H7 (cell line): ENCODE data around the gene MAML2. TPM values are rescaled to one million over a fixed set of nuclear protein-coding genes. Genes with fewer than 3 reads are reported as not detected.

Experiments used
- DNase-seq: peaks from one replicate; pipeline ENCODE4 v3.0.0; 2012
- H3K27me3 ChIP-seq: 2 replicates; pipeline ENCODE4 v1.6.0; 2011; ENCODE audit warnings: mild to moderate bottlenecking, low read length; ENCODE audit not compliant: control insufficient read depth, insufficient read depth
- H3K36me3 ChIP-seq: replicated peaks from 2 replicates; pipeline ENCODE4 v1.5.1; 2011; ENCODE audit warnings: low read length; ENCODE audit not compliant: control insufficient read depth, insufficient read depth
- H3K4me3 ChIP-seq: 2 replicates; pipeline ENCODE4 v1.5.1; 2011; ENCODE audit warnings: low read depth, mild to moderate bottlenecking, control low read depth, low read length, moderate library complexity; ENCODE audit not compliant: insufficient read depth
- total RNA-seq: library from RNA; depleted of rRNA; stranded (reverse); fragments of >200 nt; shearing (Covaris generic); gene quantifications from 2 replicates; pipeline ENCODE4 v1.2.3, GENCODE V29; 2014

Gene MAML2
- total RNA-seq, 1 experiment from 2014 or later, result 3.6 TPM

DNA sequence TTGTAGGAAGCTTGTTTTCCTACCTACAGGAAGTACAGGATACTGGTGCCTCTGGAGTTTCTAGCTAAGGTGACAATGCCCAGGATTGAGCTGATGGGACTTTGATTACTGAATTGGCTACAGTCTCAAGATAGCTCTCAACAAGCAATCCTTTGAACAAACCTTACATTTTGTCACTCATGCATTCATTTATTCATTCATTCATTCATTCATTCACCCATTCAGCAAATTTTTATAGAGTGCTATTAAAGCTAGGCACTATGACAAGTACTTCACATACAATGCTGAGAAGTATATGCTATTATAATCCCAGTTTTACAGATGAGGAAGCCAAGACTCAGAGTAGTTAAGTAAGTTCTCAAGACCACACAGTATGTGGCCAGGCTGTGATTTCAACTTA is 316.0 kb downstream of the MAML2 start:
- no peak for DNase-seq
- Histone ChIP-seq H3K27me3 (no peaks in the 10 kb centered on the region), H3K4me3 (no peak overlapping the region), H3K36me3 (no peaks in the 10 kb centered on the region)

DNA sequence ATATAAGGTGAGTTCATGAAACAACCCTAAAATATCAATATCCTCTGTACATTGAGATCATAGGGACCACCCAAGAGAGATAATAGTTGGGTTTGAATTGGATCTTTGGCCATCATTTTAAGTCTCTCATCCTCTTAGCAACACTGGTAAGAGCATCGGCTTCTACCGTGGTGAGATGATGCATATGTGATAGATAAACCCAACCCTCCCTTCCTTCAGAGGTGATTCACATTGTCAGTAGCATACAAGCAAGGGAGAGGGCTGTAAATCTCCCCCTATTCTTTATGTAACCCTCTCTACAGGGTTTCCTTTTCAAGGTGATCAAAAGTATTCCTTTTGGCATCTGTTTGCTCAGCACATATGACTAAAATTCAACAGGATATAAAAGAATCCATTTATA is 316.7 kb downstream of the MAML2 start:
- Histone ChIP-seq H3K36me3 (no peaks in the 10 kb centered on the region), H3K27me3 (no peaks in the 10 kb centered on the region), H3K4me3 (no peak overlapping the region)
- no peak for DNase-seq

DNA sequence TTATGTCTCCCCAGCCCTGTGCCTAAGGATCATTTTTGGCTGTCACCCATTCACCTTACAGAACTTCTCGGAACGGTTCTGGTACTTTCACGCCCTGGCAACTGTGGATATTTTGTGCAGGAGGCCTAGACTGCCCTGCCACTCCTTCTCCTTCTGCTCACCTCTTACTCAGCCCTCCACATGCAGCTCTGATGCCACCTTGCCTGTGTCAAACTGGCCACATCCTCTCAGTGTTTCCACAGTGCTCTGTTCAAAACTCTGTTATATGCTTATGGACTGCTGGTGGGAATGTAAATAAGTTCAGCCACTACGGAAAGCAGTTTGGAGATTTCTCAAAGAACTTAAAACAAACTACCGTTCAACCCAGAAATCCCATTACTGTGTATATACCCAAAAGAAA is 318.3 kb downstream of the MAML2 start:
- H3K27me3 ChIP-seq, result no peaks in the 10 kb centered on the region
- no peak for DNase-seq
- no peak overlapping the region for H3K4me3 ChIP-seq
- no peaks in the 10 kb centered on the region for H3K36me3 ChIP-seq

DNA sequence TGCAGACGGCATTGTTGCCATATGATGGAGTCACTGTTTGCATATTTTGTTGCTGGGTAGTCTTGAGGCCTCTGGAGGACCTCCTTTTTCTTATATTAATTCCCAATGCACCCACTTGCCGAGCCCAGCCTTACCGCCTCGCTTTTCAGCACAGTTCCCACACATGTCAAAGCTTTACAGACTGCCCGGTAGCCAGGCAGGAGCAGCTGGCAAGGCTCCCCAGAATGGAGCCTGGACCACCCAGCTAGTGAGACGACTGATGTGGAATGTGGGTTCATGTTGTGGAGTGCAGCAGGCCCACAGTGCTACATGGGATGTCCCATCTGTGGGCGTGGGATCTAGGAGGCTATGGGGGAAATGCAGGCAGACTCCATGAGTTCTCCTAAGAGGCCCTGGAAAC is 319.7 kb downstream of the MAML2 start:
- Histone ChIP-seq H3K27me3 (no peaks in the 10 kb centered on the region), H3K36me3 (no peaks in the 10 kb centered on the region)
- DNase-seq, result no peak

DNA sequence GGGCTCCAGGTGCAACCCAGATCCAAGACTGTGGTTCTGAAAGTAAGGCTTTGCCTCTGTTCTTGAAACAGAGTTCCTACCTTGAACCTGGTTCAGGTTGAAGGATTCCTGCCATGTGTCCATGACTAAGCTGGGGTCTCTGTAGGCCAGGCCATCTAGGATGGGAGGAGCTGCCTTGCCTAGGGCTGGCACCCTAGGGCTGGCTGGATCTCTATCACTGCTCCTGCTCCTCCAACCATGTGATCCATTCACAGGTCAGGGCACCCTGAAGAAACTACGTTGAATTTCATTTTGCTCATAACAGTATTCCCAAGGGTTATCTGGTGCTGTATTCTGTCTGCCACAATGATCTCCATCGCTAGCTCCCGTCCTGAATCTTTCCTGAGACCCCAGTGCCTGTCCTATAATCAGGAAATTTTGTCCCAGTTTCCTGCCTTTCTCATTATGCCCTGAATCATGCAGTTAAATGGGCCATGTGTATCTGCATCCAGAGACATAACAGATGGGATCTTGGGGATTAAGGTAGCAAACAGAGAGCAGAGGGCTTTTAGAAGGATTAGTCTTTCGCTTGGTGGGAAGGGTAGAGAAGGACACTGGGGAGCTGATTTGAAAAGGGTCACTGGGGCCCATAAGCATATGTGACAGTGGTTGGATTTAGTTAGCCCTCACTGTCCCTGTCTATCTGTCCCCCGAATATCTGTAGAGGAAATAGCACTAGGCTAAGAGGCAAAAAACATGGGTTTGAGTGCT is 320.9 kb downstream of the MAML2 start:
- Histone ChIP-seq H3K36me3 (no peaks in the 10 kb centered on the region), H3K27me3 (no peaks in the 10 kb centered on the region), H3K4me3 (no peak overlapping the region)
- no peak for DNase-seq

More for the DNA sequence above, 319.7 kb downstream of the MAML2 start:
- no peak overlapping the region for H3K4me3 ChIP-seq

DNA sequence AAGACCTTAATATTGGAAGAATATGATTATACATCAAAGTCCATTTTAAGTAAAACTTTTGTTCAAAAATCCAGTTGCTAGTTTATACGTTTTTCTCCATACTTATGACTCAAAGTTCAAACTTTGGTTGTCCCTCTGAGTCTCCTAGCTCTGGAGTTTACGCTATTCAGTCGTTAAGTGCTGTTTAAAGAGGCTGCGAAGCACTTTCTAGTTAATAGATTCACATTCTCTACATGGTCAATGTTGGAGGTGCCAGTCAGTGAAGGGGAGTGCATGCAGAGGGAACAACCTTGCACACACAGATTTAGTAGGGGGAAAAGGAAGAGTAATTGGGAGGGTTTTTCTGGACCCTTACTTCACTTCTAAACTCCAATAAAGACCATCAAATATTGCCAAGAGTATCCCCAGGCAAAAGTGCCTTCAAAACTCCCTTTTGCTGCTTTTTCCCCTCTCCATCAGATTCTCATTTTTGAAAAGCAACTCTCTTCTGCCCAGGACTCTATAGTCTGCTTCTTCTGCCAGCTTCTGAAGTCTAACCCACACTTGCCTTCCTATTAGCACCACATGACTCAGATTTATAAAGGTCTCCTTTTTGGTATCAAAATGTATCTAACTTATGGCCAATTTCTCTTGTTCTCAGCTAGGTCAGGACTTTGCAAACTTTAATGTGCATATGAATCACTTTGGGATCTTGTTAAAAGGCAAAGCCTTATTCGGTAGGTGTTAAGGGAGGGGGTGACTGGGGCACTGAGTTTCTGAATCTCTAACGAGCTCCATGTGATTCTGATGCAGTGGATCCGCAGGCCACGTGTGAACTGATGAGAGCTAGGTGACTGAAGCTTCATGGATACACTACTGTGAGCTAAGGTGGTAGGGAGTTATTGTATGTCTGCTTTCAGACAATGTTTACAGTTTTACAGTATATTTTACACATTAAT is 322.9 kb downstream of the MAML2 start:
- Histone ChIP-seq H3K4me3 (no peak overlapping the region), H3K36me3 (no peaks in the 10 kb centered on the region), H3K27me3 (no peaks in the 10 kb centered on the region)
- DNase-seq, result no peak

DNA sequence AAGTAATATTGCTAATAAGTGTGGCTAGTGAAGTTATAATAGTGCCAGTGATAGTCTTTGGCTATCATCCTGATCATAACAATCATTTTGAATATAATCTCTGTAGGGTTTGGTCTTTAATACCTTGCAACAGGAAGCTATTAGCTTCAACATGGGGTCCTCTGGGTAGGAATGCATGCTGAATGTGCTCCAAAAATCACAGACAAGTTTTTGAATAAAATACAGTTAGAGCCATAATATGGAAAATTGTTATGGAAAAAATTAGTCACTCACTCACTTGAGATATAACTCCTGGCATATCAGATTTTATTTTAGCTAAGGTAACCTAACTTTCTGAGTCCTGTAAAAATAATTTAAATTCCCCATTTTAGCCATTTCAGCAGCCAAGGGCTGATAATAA is 323.7 kb downstream of the MAML2 start:
- no peak for DNase-seq
- Histone ChIP-seq H3K27me3 (no peaks in the 10 kb centered on the region), H3K4me3 (no peak overlapping the region), H3K36me3 (no peaks in the 10 kb centered on the region)

DNA sequence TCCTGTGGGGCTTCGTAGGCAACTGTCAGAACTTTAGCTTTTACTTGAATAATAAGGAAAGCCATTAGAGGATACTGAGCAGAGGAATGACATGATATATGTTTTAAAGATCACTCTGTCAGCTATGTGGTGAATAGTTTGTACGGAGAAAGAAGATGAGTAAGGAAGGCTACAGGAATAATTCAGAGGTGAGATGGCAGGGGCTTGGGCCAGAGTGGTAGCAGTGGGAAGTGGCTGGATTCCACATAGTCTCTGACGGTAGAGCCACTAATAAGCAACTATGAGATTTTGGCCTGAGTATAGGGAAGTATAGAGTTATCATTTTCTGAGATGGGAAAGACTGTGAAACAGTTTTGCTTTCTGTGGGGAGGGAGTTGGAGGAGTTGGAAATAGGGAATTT is 325.1 kb downstream of the MAML2 start:
- no peaks in the 10 kb centered on the region for H3K27me3 ChIP-seq
- H3K36me3 ChIP-seq, result no peaks in the 10 kb centered on the region
- DNase-seq, result no peak
- no peak overlapping the region for H3K4me3 ChIP-seq

DNA sequence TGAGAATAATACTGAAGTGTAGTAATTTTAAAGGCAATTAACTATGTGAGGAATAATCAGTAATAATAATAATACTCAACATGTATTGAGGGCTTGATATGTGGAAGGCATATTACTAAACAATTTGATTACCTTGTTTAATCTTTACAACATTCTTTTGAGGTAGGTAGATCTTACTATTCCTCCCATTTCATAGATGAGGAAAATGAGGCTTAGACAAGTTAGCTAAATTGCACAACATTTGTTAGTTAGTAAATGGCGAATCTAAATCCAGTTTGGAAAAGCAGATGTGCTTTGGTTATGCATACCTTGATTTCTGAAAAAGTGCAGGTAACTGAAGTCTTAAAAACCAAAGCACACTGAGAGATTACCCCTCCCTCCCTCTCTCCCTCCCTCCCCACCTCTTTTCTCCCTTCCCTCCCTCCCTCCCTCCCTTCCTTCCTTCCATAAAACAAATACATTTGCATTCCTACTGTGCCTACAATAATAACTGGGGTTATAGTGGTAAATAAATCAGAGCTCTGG is 326.0 kb downstream of the MAML2 start:
- Histone ChIP-seq H3K36me3 (no peaks in the 10 kb centered on the region), H3K4me3 (no peak overlapping the region), H3K27me3 (no peaks in the 10 kb centered on the region)
- no peak for DNase-seq

DNA sequence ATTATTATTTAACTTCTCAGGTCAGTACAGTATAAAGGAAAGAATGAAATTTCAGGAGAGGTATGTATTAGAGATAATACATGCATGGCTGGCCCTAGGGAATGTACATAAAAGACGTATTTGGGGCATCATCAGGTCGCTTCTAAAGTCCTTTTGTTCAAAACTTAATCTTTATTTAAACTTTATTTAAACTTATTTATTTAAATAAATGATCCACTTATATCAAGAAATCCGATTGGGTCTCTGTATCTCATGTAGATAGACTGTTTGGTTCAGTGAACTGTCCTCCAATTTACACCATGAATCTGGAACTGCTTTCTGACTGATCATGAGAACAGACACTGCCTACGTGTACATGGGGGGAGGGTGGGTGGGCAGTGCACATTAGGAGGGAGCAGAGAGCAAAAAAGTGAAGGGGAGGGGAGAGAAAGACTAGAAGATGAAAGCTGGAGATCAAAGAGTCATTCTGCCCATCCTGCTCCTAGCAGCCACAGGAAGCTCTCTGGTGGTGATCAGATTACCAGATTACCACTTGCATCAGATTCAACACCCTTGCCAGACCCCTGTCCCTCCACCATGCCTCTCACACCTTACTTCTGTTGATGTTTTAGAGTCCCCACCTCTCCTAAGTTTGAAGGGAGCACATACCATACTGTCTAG is 327.0 kb downstream of the MAML2 start:
- Histone ChIP-seq H3K36me3 (no peaks in the 10 kb centered on the region), H3K27me3 (no peaks in the 10 kb centered on the region), H3K4me3 (no peak overlapping the region)
- DNase-seq, result peak; percentile 18

DNA sequence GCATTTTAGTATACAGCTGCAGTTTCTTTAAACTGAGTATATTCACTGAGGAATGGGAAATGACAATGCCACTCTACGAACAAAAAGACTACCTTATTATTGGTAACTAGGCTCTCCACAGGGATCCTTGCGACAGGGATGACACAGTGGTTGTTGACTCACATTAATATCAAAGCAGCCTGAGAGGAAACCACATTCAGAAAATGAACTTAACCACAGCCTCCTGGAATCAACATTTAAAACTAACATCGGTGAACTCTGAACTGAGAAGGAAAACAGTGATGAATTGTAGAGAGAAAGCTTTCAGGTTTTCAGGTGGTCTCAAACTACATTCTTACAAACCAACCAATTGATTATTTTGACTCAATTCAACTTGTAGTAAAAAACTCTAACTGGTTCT is 328.8 kb downstream of the MAML2 start:
- Histone ChIP-seq H3K4me3 (no peak overlapping the region), H3K27me3 (no peaks in the 10 kb centered on the region), H3K36me3 (no peaks in the 10 kb centered on the region)
- DNase-seq, result peak; percentile 13

DNA sequence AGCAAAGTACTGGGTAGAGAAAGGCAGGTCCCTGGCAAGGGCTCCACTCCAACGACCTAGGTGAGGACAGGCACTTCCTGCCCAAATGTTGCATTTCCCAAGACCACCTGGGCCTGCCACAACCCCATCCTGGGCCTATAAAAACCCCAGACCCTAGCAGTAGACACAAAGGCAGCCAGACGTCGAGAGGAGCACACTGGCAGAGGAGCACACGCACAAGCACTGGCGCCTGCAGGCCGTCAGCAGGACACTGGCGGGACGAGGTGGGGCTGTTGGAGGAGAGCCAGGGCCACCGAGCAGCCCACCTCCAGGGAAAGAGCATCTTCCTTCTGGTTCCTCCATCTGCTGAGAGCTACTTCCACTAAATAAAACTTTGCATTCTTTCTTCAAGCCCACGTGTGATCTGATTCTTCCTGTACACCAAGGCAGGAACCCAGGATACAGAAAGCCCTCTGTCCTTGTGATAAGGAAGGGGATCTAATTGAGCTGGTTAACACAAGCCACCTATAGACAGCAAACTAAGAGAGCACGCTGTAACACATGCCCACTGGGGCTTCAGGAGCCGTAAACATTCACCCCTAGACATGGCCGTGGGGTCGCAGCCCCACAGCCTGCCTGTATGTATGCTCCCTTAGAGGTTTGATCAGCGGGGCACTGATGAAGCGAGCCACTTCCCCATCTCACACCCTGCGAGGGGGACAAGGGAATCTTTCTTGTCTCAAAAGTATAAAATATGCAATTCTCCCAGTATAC is 329.4 kb downstream of the MAML2 start:
- H3K4me3 ChIP-seq, result no peak overlapping the region
- no peaks in the 10 kb centered on the region for H3K36me3 ChIP-seq
- no peaks in the 10 kb centered on the region for H3K27me3 ChIP-seq
- no peak for DNase-seq

DNA sequence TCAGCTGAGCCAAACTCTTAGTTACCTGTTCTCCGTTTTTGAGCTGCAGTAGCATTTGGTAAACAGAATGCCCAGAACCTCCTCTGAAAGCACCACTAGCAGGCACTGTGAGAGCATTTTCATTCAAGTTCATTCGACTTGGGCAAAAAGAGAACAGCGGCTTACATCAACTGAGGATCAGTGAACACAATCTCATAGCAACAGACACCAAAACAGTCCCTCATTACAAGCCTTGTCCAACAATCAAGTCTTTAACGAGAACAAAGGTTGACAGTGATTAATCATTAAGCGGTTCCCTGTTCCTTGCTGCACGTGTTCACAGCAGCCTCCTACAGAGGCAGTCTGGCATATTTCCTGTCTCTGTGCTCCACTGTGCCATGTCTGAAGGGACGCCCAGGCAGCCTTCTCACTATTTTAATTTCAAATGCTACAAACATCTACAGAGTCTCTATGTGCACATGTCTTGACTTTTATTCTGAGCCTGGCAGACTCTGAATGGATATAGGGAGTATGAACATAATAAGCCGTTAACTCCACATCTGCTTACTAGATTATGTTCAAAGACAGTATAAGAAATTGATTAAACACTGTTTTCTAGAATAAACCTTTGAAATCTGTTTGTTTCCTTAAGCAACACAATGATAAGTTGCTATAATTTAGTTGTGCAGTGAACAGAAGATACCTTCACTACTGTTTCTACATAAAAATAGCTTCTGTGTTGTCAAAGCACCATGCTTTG is 330.7 kb downstream of the MAML2 start:
- H3K27me3 ChIP-seq, result no peaks in the 10 kb centered on the region
- DNase-seq, result peak; percentile 22
- no peaks in the 10 kb centered on the region for H3K36me3 ChIP-seq
- H3K4me3 ChIP-seq, result no peak overlapping the region
